Stimulated activated naive CD8-positive, alpha-beta T cell treated with anti-CD3 and anti-CD28 coated beads, Interleukin-15, amount 100 ng/mL, for 72 hours (primary cell): ENCODE measurements around the gene KCNIP1.
A peak's percentile ranks its signal among the peaks of the same experiment; 100 is the strongest.

Source experiments
- ATAC-seq: fragments of 150-1000 bp; cut with Tn5 transposase; 2 replicates; pipeline ENCODE4 v1.10.0; 2021; ENCODE audit warnings: mild to moderate bottlenecking, moderate library complexity
- DNase-seq, 2 donors: peaks; one replicate each; pipeline ENCODE4 v3.0.0; 2021 to 2022
- H3K27ac Mint-ChIP-seq, 2 donors: one replicate each; pipeline ENCODE4 v1.8.0; 2022; ENCODE audit warnings: mild to moderate bottlenecking in 2 of 2, mixed read lengths in 2 of 2, moderate library complexity in 2 of 2
- H3K27me3 Mint-ChIP-seq: one replicate; pipeline ENCODE4 v1.8.0; 2022; ENCODE audit warnings: mixed read lengths
- H3K4me1 Mint-ChIP-seq: one replicate; pipeline ENCODE4 v1.8.0; 2022; ENCODE audit warnings: mild to moderate bottlenecking, mixed read lengths
- H3K4me3 Mint-ChIP-seq, 2 donors: one replicate each; pipeline ENCODE4 v1.8.0; 2022; ENCODE audit warnings: mild to moderate bottlenecking in 2 of 2, mixed read lengths in 2 of 2, moderate library complexity in 1 of 2
- H3K9me3 Mint-ChIP-seq, 2 donors: one replicate each; pipeline ENCODE4 v1.8.0; 2022; ENCODE audit warnings: mixed read lengths in 2 of 2

KCNIP1 gene

GRCh38 chr5:170601619-170602018, 97.8 kb downstream of the KCNIP1 start:
- no peak overlapping the region for H3K4me3 Mint-ChIP-seq
- no peaks in the 10 kb centered on the region for H3K9me3 Mint-ChIP-seq
- H3K4me1 Mint-ChIP-seq = peaks cover 34% of the 10 kb centered on the region
- DNase-seq = no peak
- peaks cover 81% of the 10 kb centered on the region for H3K27me3 Mint-ChIP-seq
- no peak overlapping the region for H3K27ac Mint-ChIP-seq
- no peak for ATAC-seq

- Mint-ChIP-seq H3K27me3 (peaks cover 86% of the 10 kb centered on the region), H3K4me1 (peaks cover 19% of the 10 kb centered on the region), H3K27ac (no peak overlapping the region), H3K9me3 (no peaks in the 10 kb centered on the region), H3K4me3 (no peak overlapping the region)
- no peak for DNase-seq
- ATAC-seq = no peak
Measured at GRCh38 chr5:170603109-170603508, 99.3 kb downstream of the KCNIP1 start.

GRCh38 chr5:170603578-170604565, 100.1 kb downstream of the KCNIP1 start:
- DNase-seq = peak; percentile 37 to 52
- Mint-ChIP-seq H3K27me3 (peaks cover 86% of the 10 kb centered on the region), H3K4me1 (peaks cover 12% of the 10 kb centered on the region), H3K4me3 (no peak overlapping the region), H3K27ac (no peak overlapping the region), H3K9me3 (no peaks in the 10 kb centered on the region)
- peak; percentile 68 for ATAC-seq

GRCh38 chr5:170606941-170607340, 103.1 kb downstream of the KCNIP1 start:
- H3K27me3 Mint-ChIP-seq = peaks cover 59% of the 10 kb centered on the region
- H3K27ac Mint-ChIP-seq = no peak overlapping the region
- ATAC-seq = no peak
- H3K4me3 Mint-ChIP-seq = no peak overlapping the region
- H3K4me1 Mint-ChIP-seq = peaks cover 8% of the 10 kb centered on the region
- no peak for DNase-seq
- H3K9me3 Mint-ChIP-seq = no peaks in the 10 kb centered on the region

- no peak overlapping the region for H3K4me3 Mint-ChIP-seq
- no peak for ATAC-seq
- no peaks in the 10 kb centered on the region for H3K4me1 Mint-ChIP-seq
- H3K27ac Mint-ChIP-seq = no peak overlapping the region
- H3K27me3 Mint-ChIP-seq = peaks cover 27% of the 10 kb centered on the region
- no peak for DNase-seq
- no peaks in the 10 kb centered on the region for H3K9me3 Mint-ChIP-seq
Measured at GRCh38 chr5:170611449-170612090, 107.8 kb downstream of the KCNIP1 start.

GRCh38 chr5:170612256-170612678, 108.4 kb downstream of the KCNIP1 start:
- ATAC-seq (no peak), DNase-seq (no peak)
- H3K27ac Mint-ChIP-seq = no peak overlapping the region
- H3K4me3 Mint-ChIP-seq = no peak overlapping the region
- peaks cover 20% of the 10 kb centered on the region for H3K27me3 Mint-ChIP-seq
- H3K4me1 Mint-ChIP-seq = peaks cover under 1% of the 10 kb centered on the region
- H3K9me3 Mint-ChIP-seq = no peaks in the 10 kb centered on the region

- H3K4me3 Mint-ChIP-seq = no peak overlapping the region
- H3K9me3 Mint-ChIP-seq = no peaks in the 10 kb centered on the region
- H3K27ac Mint-ChIP-seq = no peak overlapping the region
- H3K4me1 Mint-ChIP-seq = peaks cover 9% of the 10 kb centered on the region
- peaks cover 7% of the 10 kb centered on the region for H3K27me3 Mint-ChIP-seq
- ATAC-seq (no peak), DNase-seq (no peak)
Measured at GRCh38 chr5:170614065-170614490, 110.3 kb downstream of the KCNIP1 start.

GRCh38 chr5:170614720-170615119, 110.9 kb downstream of the KCNIP1 start:
- H3K9me3 Mint-ChIP-seq = no peaks in the 10 kb centered on the region
- H3K27me3 Mint-ChIP-seq = peaks cover 7% of the 10 kb centered on the region
- no peak overlapping the region for H3K27ac Mint-ChIP-seq
- H3K4me1 Mint-ChIP-seq = peaks cover 9% of the 10 kb centered on the region
- no peak overlapping the region for H3K4me3 Mint-ChIP-seq
- ATAC-seq (no peak), DNase-seq (no peak)

- ATAC-seq = no peak
- peaks cover 7% of the 10 kb centered on the region for H3K27me3 Mint-ChIP-seq
- H3K27ac Mint-ChIP-seq = peak overlapping the region in 1 of 2 donors; percentile 31
- peaks cover 9% of the 10 kb centered on the region for H3K4me1 Mint-ChIP-seq
- H3K4me3 Mint-ChIP-seq = peak overlapping the region in 1 of 2 donors; percentile 14
- no peaks in the 10 kb centered on the region for H3K9me3 Mint-ChIP-seq
- DNase-seq = no peak
Measured at GRCh38 chr5:170617533-170618490, 114.0 kb downstream of the KCNIP1 start.

- H3K4me3 Mint-ChIP-seq = no peak overlapping the region
- peaks cover 10% of the 10 kb centered on the region for H3K27me3 Mint-ChIP-seq
Measured at GRCh38 chr5:170619869-170620268, 116.0 kb downstream of the KCNIP1 start.

GRCh38 chr5:170622933-170623332, 119.1 kb downstream of the KCNIP1 start:
- ATAC-seq (no peak), DNase-seq (no peak)
- Mint-ChIP-seq H3K9me3 (no peaks in the 10 kb centered on the region), H3K27ac (no peak overlapping the region), H3K27me3 (peaks cover 18% of the 10 kb centered on the region), H3K4me3 (no peak overlapping the region), H3K4me1 (peaks cover 2% of the 10 kb centered on the region)

More at GRCh38 chr5:170619869-170620268, 116.0 kb downstream of the KCNIP1 start:
- ATAC-seq (peak; percentile 50), DNase-seq (no peak)
- H3K4me1 Mint-ChIP-seq = peaks cover 9% of the 10 kb centered on the region
- H3K27ac Mint-ChIP-seq = no peak overlapping the region
- H3K9me3 Mint-ChIP-seq = no peaks in the 10 kb centered on the region

- DNase-seq (peak; percentile 34 to 39), ATAC-seq (peak; percentile 42)
- Mint-ChIP-seq H3K4me3 (no peak overlapping the region), H3K9me3 (no peaks in the 10 kb centered on the region), H3K27ac (no peak overlapping the region), H3K27me3 (peaks cover 18% of the 10 kb centered on the region), H3K4me1 (no peaks in the 10 kb centered on the region)
Measured at GRCh38 chr5:170623576-170624181, 119.9 kb downstream of the KCNIP1 start.

GRCh38 chr5:170625221-170626165, 121.7 kb downstream of the KCNIP1 start:
- no peaks in the 10 kb centered on the region for H3K9me3 Mint-ChIP-seq

More at GRCh38 chr5:170625221-170626165, 121.7 kb downstream of the KCNIP1 start:
- Mint-ChIP-seq H3K4me1 (no peaks in the 10 kb centered on the region), H3K4me3 (no peak overlapping the region), H3K27ac (peak overlapping the region in 1 of 2 donors; percentile 82), H3K27me3 (peaks cover 18% of the 10 kb centered on the region)
- DNase-seq (no peak), ATAC-seq (no peak)
